H1 (cell line): Measurements from ENCODE around the gene STAT1. TPM values are rescaled to one million over a fixed set of nuclear protein-coding genes. Genes with fewer than 3 reads are reported as not detected.

ENCODE experiments used
- CTCF ChIA-PET: fragments of 300-600 bp; sonication (Branson Sonifier 250); formaldehyde crosslinking; loops from one replicate; lab custom pipeline; 2021; ENCODE audit not compliant: partially characterized antibody; lab: Charles Lee
- POLR2A ChIA-PET: fragments of 300-600 bp; sonication (Branson Sonifier 250); formaldehyde crosslinking; loops from one replicate; lab custom pipeline; 2021; ENCODE audit warnings: inconsistent platforms; ENCODE audit not compliant: partially characterized antibody; lab: Charles Lee
- DNase-seq, 2 experiments: peaks; one replicate each; pipeline versions ENCODE4 v3.0.0 to v3.0.0-alpha.2; 2010 to 2022; ENCODE audit warnings: low spot score in 2 of 2, low read depth in 1 of 2, mixed read lengths in 1 of 2
- FAIRE-seq: peaks from 2 replicates; lab custom pipeline; 2011; peaks lifted over from hg19 to GRCh38; lab: Jason Lieb, UNC
- H2AFZ ChIP-seq: 2 replicates; pipeline ENCODE4 v1.8.1; 2012; ENCODE audit warnings: low read length, inconsistent platforms
- H2AK5ac ChIP-seq: 2 replicates; pipeline ENCODE4 v1.6.1; 2013; ENCODE audit warnings: low read depth, low read length
- H2BK120ac ChIP-seq: replicated peaks from 2 replicates; pipeline ENCODE3; 2013; ENCODE audit warnings: low read depth, low read length, inconsistent platforms
- H2BK12ac ChIP-seq: 2 replicates; pipeline ENCODE4 v1.6.1; 2013; ENCODE audit warnings: low read depth, low read length
- H2BK15ac ChIP-seq: 2 replicates; pipeline ENCODE4 v1.6.1; 2013; ENCODE audit warnings: low read length
- H2BK20ac ChIP-seq: 2 replicates; pipeline ENCODE4 v1.6.1; 2013; ENCODE audit warnings: low read length
- H2BK5ac ChIP-seq: 2 replicates; pipeline ENCODE4 v1.6.1; 2013; ENCODE audit warnings: low read depth, low read length
- H3K14ac ChIP-seq: 2 replicates; pipeline ENCODE4 v1.6.1; 2013; ENCODE audit warnings: inconsistent platforms; ENCODE audit not compliant: insufficient read length
- H3K18ac ChIP-seq: 2 replicates; pipeline ENCODE4 v1.6.1; 2013; ENCODE audit warnings: low read length; ENCODE audit errors: extremely low read depth
- H3K23ac ChIP-seq: 2 replicates; pipeline ENCODE4 v1.6.1; 2013; ENCODE audit warnings: inconsistent platforms; ENCODE audit not compliant: insufficient read length
- H3K23me2 ChIP-seq: 2 replicates; pipeline ENCODE4 v1.6.1; 2013; ENCODE audit warnings: low read depth, low read length
- H3K27ac ChIP-seq: 2 replicates; pipeline ENCODE4 v1.6.1; 2011; ENCODE audit warnings: low read depth, low read length, inconsistent platforms
- H3K27me3 ChIP-seq, 4 experiments: replicated peaks in 1 of 4; 1 replicate in 1 of 4; 2 replicates in 3 of 4; pipeline versions ENCODE4 v1.6.1 to v1.8.1; 2011 to 2013; ENCODE audit warnings: low read length in 3 of 4, mild to moderate bottlenecking in 3 of 4, inconsistent platforms in 2 of 4, mixed read lengths in 2 of 4, moderate library complexity in 1 of 4; ENCODE audit not compliant: control insufficient read depth in 3 of 4, insufficient read depth in 3 of 4; ENCODE audit errors: extremely low read depth in 1 of 4
- H3K36me3 ChIP-seq, 4 experiments: 2 replicates each; pipeline versions ENCODE4 v1.6.1 to v1.8.1; 2011 to 2013; ENCODE audit warnings: mild to moderate bottlenecking in 4 of 4, low read length in 3 of 4, moderate library complexity in 2 of 4, control low read depth in 1 of 4, inconsistent platforms in 1 of 4; ENCODE audit not compliant: insufficient read depth in 4 of 4, control insufficient read depth in 2 of 4
- H3K4ac ChIP-seq: replicated peaks from 2 replicates; pipeline ENCODE3; 2013; ENCODE audit warnings: low read length, low read depth, mixed read lengths, inconsistent platforms; ENCODE audit not compliant: insufficient read length
- H3K4me1 ChIP-seq, 4 experiments: replicated peaks in 1 of 4; 1 replicate in 1 of 4; 2 replicates in 3 of 4; pipeline versions ENCODE4 v1.6.1 to v1.8.1; 2011 to 2013; ENCODE audit warnings: low read length in 3 of 4, inconsistent platforms in 2 of 4, mixed read lengths in 1 of 4; ENCODE audit not compliant: insufficient read depth in 4 of 4, control insufficient read depth in 3 of 4
- H3K4me2 ChIP-seq, 2 experiments: 2 replicates each; pipeline versions ENCODE4 v1.6.1 to v1.8.1; 2011 to 2013; ENCODE audit warnings: low read depth in 2 of 2, low read length in 2 of 2, control low read depth in 1 of 2, inconsistent platforms in 1 of 2, mild to moderate bottlenecking in 1 of 2; ENCODE audit not compliant: insufficient read depth in 1 of 2
- H3K4me3 ChIP-seq, 4 experiments: fragments of 200-600, 300-600 bp in 1 of 4; sonication (generic), shearing (Covaris generic), sonication (Bioruptor Twin) in 1 of 4; 2 replicates each; pipeline versions ENCODE4 v1.5.1 to v1.8.1; 2011 to 2016; ENCODE audit warnings: low read length in 4 of 4, low read depth in 3 of 4, control low read depth in 2 of 4, inconsistent platforms in 2 of 4, mild to moderate bottlenecking in 2 of 4, mixed read lengths in 1 of 4, moderate library complexity in 1 of 4; ENCODE audit not compliant: insufficient read depth in 2 of 4; ENCODE audit errors: extremely low read depth in 1 of 4
- H3K56ac ChIP-seq: replicated peaks from 2 replicates; pipeline ENCODE3; 2013; ENCODE audit warnings: low read depth, mild to moderate bottlenecking, mixed read lengths, low read length, inconsistent platforms; ENCODE audit not compliant: insufficient read length
- H3K79me1 ChIP-seq: 2 replicates; pipeline ENCODE4 v1.6.1; 2013; ENCODE audit warnings: low read depth, low read length, control low read depth
- H3K79me2 ChIP-seq, 2 experiments: 2 replicates each; pipeline versions ENCODE4 v1.6.1 to v1.8.1; 2012 to 2013; ENCODE audit warnings: low read length in 2 of 2, mild to moderate bottlenecking in 2 of 2, inconsistent platforms in 1 of 2; ENCODE audit not compliant: insufficient read depth in 2 of 2, control insufficient read depth in 1 of 2
- H3K9ac ChIP-seq, 4 experiments: replicated peaks in 1 of 4; 1 replicate in 1 of 4; 2 replicates in 3 of 4; pipeline versions ENCODE4 v1.6.1 to v1.8.1; 2011 to 2013; ENCODE audit warnings: low read depth in 3 of 4, low read length in 3 of 4, control low read depth in 2 of 4, mild to moderate bottlenecking in 2 of 4, moderate library complexity in 2 of 4, inconsistent platforms in 1 of 4; ENCODE audit errors: extremely low read depth in 1 of 4
- H3K9me3 ChIP-seq, 2 experiments: 2 replicates each; pipeline versions ENCODE4 v1.6.1 to v1.8.1; 2012 to 2013; ENCODE audit warnings: mild to moderate bottlenecking in 2 of 2, moderate library complexity in 2 of 2, control low read depth in 1 of 2, inconsistent platforms in 1 of 2, low read depth in 1 of 2, low read length in 1 of 2, mixed read lengths in 1 of 2; ENCODE audit not compliant: insufficient read depth in 2 of 2
- H4K20me1 ChIP-seq, 2 experiments: replicated peaks in 1 of 2; 2 replicates each; pipeline versions ENCODE3 to v1.8.1; 2011 to 2013; ENCODE audit warnings: inconsistent platforms in 2 of 2, low read length in 2 of 2, mild to moderate bottlenecking in 1 of 2; ENCODE audit not compliant: insufficient read depth in 2 of 2, control insufficient read depth in 1 of 2
- H4K5ac ChIP-seq: 2 replicates; pipeline ENCODE4 v1.6.1; 2013; ENCODE audit warnings: low read length, low read depth, mixed read lengths, inconsistent platforms; ENCODE audit not compliant: insufficient read length
- H4K8ac ChIP-seq: 2 replicates; pipeline ENCODE4 v1.8.0; 2013; ENCODE audit warnings: mild to moderate bottlenecking, moderate library complexity, low read length, inconsistent platforms; ENCODE audit not compliant: insufficient read depth; ENCODE audit errors: extremely low read depth
- H4K91ac ChIP-seq: replicated peaks from 2 replicates; pipeline ENCODE3; 2013; ENCODE audit warnings: low read length, mixed read lengths, inconsistent platforms; ENCODE audit not compliant: insufficient read length
- ASH2L ChIP-seq: fragments of 200-600, 300-600 bp; sonication (generic); IDR thresholded peaks from one replicate; pipeline ENCODE4 v1.7.1; 2017; ENCODE audit warnings: low read length
- ATF3 ChIP-seq: IDR thresholded peaks from 2 replicates; pipeline ENCODE4 v1.6.1; 2011; ENCODE audit warnings: low read depth, mild to moderate bottlenecking, low read length; ENCODE audit not compliant: insufficient read depth
- BRCA1 ChIP-seq: IDR thresholded peaks from 2 replicates; pipeline ENCODE4 v1.6.1; 2012; ENCODE audit warnings: low read depth, low read length, improper control_type of control experiment
- CEBPB ChIP-seq: IDR thresholded peaks from 2 replicates; pipeline ENCODE4 v1.6.1; 2012; ENCODE audit warnings: low read depth, low read length
- EP300 ChIP-seq, 2 experiments: IDR thresholded peaks; 1 replicate in 1 of 2; 2 replicates in 1 of 2; pipeline ENCODE4 v1.6.1; 2011 to 2012; ENCODE audit warnings: low read depth in 2 of 2, low read length in 2 of 2, mild to moderate bottlenecking in 2 of 2, borderline replicate concordance in 1 of 2, inconsistent platforms in 1 of 2, moderate library complexity in 1 of 2
- HDAC2 ChIP-seq, 2 experiments: fragments of 300-600 bp in 1 of 2; sonication (generic) in 1 of 2; IDR thresholded peaks; 2 replicates each; pipeline ENCODE4 v1.6.1; 2011 to 2012; ENCODE audit warnings: low read depth in 2 of 2, low read length in 2 of 2, mild to moderate bottlenecking in 2 of 2, moderate library complexity in 2 of 2, borderline replicate concordance in 1 of 2, inconsistent platforms in 1 of 2
- NANOG ChIP-seq: IDR thresholded peaks from 2 replicates; pipeline ENCODE4 v1.6.1; 2011; ENCODE audit warnings: low read length, low read depth, mild to moderate bottlenecking, inconsistent platforms; ENCODE audit not compliant: insufficient read depth, poor library complexity, severe bottlenecking
- SAP30 ChIP-seq: fragments of 300-600 bp; sonication (generic); IDR thresholded peaks from 2 replicates; pipeline ENCODE4 v1.7.1; 2012; ENCODE audit warnings: low read length, moderate library complexity, mild to moderate bottlenecking, inconsistent platforms; ENCODE audit not compliant: insufficient read depth, insufficient replicate concordance
- SIN3A ChIP-seq, 2 experiments: IDR thresholded peaks in 1 of 2; conservative IDR thresholded peaks in 1 of 2; 2 replicates each; pipeline ENCODE4 v1.6.1; 2011 to 2012; ENCODE audit warnings: low read length in 2 of 2, improper control_type of control experiment in 1 of 2, low read depth in 1 of 2, mild to moderate bottlenecking in 1 of 2
- SP2 ChIP-seq: IDR thresholded peaks from 2 replicates; pipeline ENCODE4 v1.6.1; 2012; ENCODE audit warnings: mild to moderate bottlenecking, low read length, inconsistent platforms
- SP4 ChIP-seq: IDR thresholded peaks from 2 replicates; pipeline ENCODE4 v1.6.1; 2012; ENCODE audit warnings: low read length, inconsistent platforms
- SUZ12 ChIP-seq: fragments of 200-600 bp; sonication (generic); IDR thresholded peaks from 2 replicates; pipeline ENCODE4 v1.6.1; 2012; ENCODE audit warnings: mild to moderate bottlenecking, inconsistent platforms, low read length, moderate library complexity, mixed read lengths
- TAF7 ChIP-seq: optimal IDR thresholded peaks from 2 replicates; pipeline ENCODE3; 2011; ENCODE audit warnings: low read depth, mild to moderate bottlenecking, inconsistent platforms, low read length, moderate library complexity, borderline replicate concordance
- WGBS, 2 experiments: shearing (Covaris generic) in 1 of 2; methylation state at CpG; one replicate each; pipeline versions ENCODE4 v1.1.6 to v1.1.7; 2013 to 2015; ENCODE audit warnings: low lambda C conversion rate in 2 of 2, mixed read lengths in 2 of 2, inconsistent platforms in 1 of 2, low coverage in 1 of 2, missing lambda C conversion rate in 1 of 2; ENCODE audit not compliant: insufficient replicate concordance in 2 of 2, insufficient coverage in 1 of 2, insufficient read length in 1 of 2; ENCODE audit errors: extremely low coverage in 1 of 2, missing lambda C conversion rate in 1 of 2; 5-methylcytosine and 5-hydroxymethylcytosine counted together
- polyA plus RNA-seq, 7 experiments: library from polyadenylated mRNA; depleted of rRNA in 3 of 7; stranded (reverse) in 5 of 7; unstranded in 2 of 7; fragments of >200 nt in 5 of 7; fragments of 200-250 nt in 2 of 7; gene quantifications; 1 replicate in 5 of 7; 2 replicates in 1 of 7; 4 replicates in 1 of 7; pipeline versions ENCODE4 v1.2.1 to v1.2.3, GENCODE V29; 2011 to 2013; ENCODE audit warnings: missing spikeins in 2 of 7, mixed read lengths in 2 of 7
- total RNA-seq: library from RNA; stranded (reverse); fragmentation: NEBNext Ultra II Directional; extraction: Animal tissue kit (Norgen Biotek cat#: 25700); gene quantifications from 2 replicates; pipeline ENCODE4 v1.2.1, GENCODE V29; 2021

Gene STAT1
- total and polyA plus RNA-seq, 2 of the 8 experiments (the other 6 are each of a cell fraction or from before 2014, with no cell fraction given), result 20.3 to 43.0 TPM

- WGBS, 2 experiments, result 100% methylated on average over 1 of the region's 1 CpG; no CpG with 5 or more reads in 1 of the 2 experiments
- no peaks in the 10 kb centered on the region for H3K9me3 ChIP-seq
- TF ChIP-seq TAF7, result no peak
- TF ChIP-seq SP2, result no peak
- no peak for TF ChIP-seq EP300 (IDR thresholded peaks at IDR 0.05; ENCODE audit: borderline replicate concordance in 1 of 2, low read depth in 2 of 2, low read length in 2 of 2)
- no peak for TF ChIP-seq ATF3
- no peak for TF ChIP-seq SAP30
- no peak for TF ChIP-seq NANOG
- TF ChIP-seq SIN3A (conservative IDR thresholded peaks at IDR 0.05 in 1 of 2, IDR thresholded peaks at IDR 0.05 in 1 of 2; ENCODE audit: low read depth in 1 of 2, low read length in 2 of 2), result no peak
- no peak for TF ChIP-seq ASH2L
- TF ChIP-seq HDAC2 (IDR thresholded peaks at IDR 0.05; ENCODE audit: borderline replicate concordance in 1 of 2, low read depth in 2 of 2, low read length in 2 of 2), result no peak
- TF ChIP-seq SP4, result no peak
- no peak for TF ChIP-seq SUZ12
- no peak for TF ChIP-seq BRCA1
- TF ChIP-seq CEBPB, result no peak
Measured at GRCh38 chr2:190973262-190973661, 40.7 kb downstream of the STAT1 start.

More at GRCh38 chr2:190973262-190973661, 40.7 kb downstream of the STAT1 start:
- Histone ChIP-seq H2AK5ac (no peak overlapping the region), H3K18ac (no peak overlapping the region), H4K5ac (no peak overlapping the region), H4K20me1 (no peaks in the 10 kb centered on the region), H3K27ac (no peak overlapping the region), H2BK120ac (no peak overlapping the region), H3K79me1 (no peaks in the 10 kb centered on the region), H3K4me2 (no peak overlapping the region), H4K91ac (no peak overlapping the region), H3K56ac (no peak overlapping the region), H4K8ac (no peak overlapping the region), H3K23ac (no peak overlapping the region), H3K79me2 (no peaks in the 10 kb centered on the region), H3K4me1 (no peaks in the 10 kb centered on the region), H3K9ac (no peak overlapping the region), H3K14ac (no peak overlapping the region), H2AFZ (no peak overlapping the region), H3K36me3 (peaks cover 22 to 73% (median 67%) of the 10 kb centered on the region in 4 experiments), H2BK5ac (no peak overlapping the region), H3K4me3 (no peak overlapping the region), H2BK12ac (no peak overlapping the region), H3K23me2 (no peaks in the 10 kb centered on the region), H3K27me3 (no peaks in the 10 kb centered on the region), H3K4ac (no peak overlapping the region), H2BK20ac (no peak overlapping the region), H2BK15ac (no peak overlapping the region)
- DNase-seq, result no peak
- ChIA-PET CTCF (interaction anchor here (1.1 kb wide), 2 partner anchors 20 to 165 kb away, joined by 3 read pairs; no protein-coding TSS in a partner anchor), POLR2A (no interaction called here)
- no peak for FAIRE-seq
